ACC112 (cell line): ENCODE measurements around the gene RNPEPL1.
A peak's percentile ranks its signal among the peaks of the same experiment; 100 is the strongest.
"Not testable (repeated sequence)": the region's sequence is repeated elsewhere in the genome, so short reads cannot be mapped to it uniquely, and the experiment has no call there.

Source experiments
- H2AFZ ChIP-seq: fragments of 200-600 bp; sonication (generic); one replicate; pipeline ENCODE4 v1.6.0; 2017; ENCODE audit warnings: antibody characterized with exemption, low read length; ENCODE audit not compliant: unreplicated experiment
- H3K27ac ChIP-seq: fragments of 200-600 bp; sonication (generic); 2 replicates; pipeline ENCODE4 v1.5.1; 2014; ENCODE audit warnings: low read depth, mild to moderate bottlenecking, antibody characterized with exemption, low read length, moderate library complexity
- H3K27me3 ChIP-seq: fragments of 200-600 bp; sonication (generic); 2 replicates; pipeline ENCODE4 v1.6.1; 2014; ENCODE audit warnings: mild to moderate bottlenecking, antibody characterized with exemption, low read length, moderate library complexity, mixed read lengths; ENCODE audit not compliant: insufficient read depth
- H3K36me3 ChIP-seq: fragments of 200-600 bp; sonication (generic); 2 replicates; pipeline ENCODE4 v1.6.1; 2016; ENCODE audit warnings: mild to moderate bottlenecking, antibody characterized with exemption, low read length, moderate library complexity, mixed read lengths; ENCODE audit not compliant: insufficient read depth
- H3K4me1 ChIP-seq: fragments of 200-600 bp; sonication (generic); one replicate; pipeline ENCODE4 v1.6.1; 2016; ENCODE audit warnings: low read length, mixed read lengths; ENCODE audit not compliant: insufficient read depth, unreplicated experiment, control insufficient read depth
- H3K4me3 ChIP-seq: fragments of 200-600 bp; sonication (generic); 2 replicates; pipeline ENCODE4 v1.5.1; 2014; ENCODE audit warnings: mild to moderate bottlenecking, low read depth, low read length
- H3K79me2 ChIP-seq: fragments of 200-600 bp; sonication (generic); one replicate; pipeline ENCODE4 v1.6.0; 2016; ENCODE audit warnings: low read length; ENCODE audit not compliant: control insufficient read depth, unreplicated experiment, insufficient read depth

RNPEPL1 gene

DNA sequence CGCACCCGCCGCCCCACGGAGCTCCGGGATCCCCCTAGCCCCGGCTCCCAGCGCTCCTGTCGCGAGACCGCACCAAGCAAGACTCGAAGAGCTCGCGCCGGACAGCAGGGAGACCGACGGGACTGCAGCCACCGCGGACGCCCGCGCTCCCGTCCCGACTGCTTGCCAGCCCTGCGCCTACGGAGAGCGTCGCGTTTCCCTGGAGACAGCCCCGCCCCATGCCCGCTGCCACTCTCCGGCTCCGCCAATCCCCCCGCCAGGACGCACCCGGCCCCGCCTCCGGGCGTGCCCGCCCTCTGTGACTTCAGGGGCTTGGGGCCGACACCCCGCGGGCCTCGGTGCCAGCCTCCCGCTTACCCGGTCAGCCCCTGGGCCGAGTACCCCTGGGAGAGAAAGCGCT lies 10.5 kb upstream of the RNPEPL1 start, which contains the start of gene ANKMY1:
TSS of gene ANKMY1 (minus strand) at position 181 of the 400 bp plus-strand sequence. CDS start 653 bp downstream, outside the sequence.
- Histone ChIP-seq H3K36me3 (peaks cover 7% of the 10 kb centered on the region; the same call in 1 of the 2 replicates), H3K27ac (no peak within 1 kb of the TSS), H3K4me3 (peak within 1 kb of the TSS; percentile 84), H3K4me1 (peaks cover 30% of the 10 kb centered on the region), H2AFZ (peak within 1 kb of the TSS; percentile 74), H3K27me3 (no peaks in the 10 kb centered on the region), H3K79me2 (peaks cover 32% of the 10 kb centered on the region)

DNA sequence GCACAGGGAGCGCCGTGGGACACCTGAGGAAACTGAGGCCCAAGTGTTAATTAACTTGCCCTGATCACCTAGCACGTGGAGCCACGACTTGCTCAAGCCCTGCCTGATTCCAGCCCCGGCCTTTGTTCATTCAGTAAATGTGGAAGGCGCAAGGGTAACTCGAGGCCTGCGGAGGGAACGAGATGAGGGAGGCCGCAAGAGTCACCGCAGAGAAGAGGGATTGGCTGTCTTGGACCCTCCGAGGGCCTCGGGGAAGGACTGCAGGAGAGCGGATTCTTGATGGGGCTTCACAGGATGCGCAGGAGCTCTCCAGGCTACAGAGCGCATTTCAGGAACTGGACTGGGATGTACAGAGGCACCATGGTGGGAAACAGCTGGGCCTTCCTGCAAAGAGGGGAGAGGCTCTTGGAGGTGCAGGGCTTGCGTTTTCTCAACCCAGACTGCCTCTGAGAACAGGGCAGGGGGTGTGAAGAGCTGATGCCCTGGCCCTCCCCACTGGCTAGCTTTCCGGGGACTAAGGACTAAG lies 10.0 kb upstream of the RNPEPL1 start:
- peaks cover 5% of the 10 kb centered on the region; the same call in 1 of the 2 replicates for H3K36me3 ChIP-seq
- peak overlapping the region; percentile 84 for H3K4me3 ChIP-seq
- peaks cover 32% of the 10 kb centered on the region for H3K79me2 ChIP-seq
- no peak overlapping the region for H3K27ac ChIP-seq
- no peaks in the 10 kb centered on the region for H3K27me3 ChIP-seq
- H2AFZ ChIP-seq: no peak overlapping the region
- H3K4me1 ChIP-seq: peaks cover 31% of the 10 kb centered on the region

GRCh38 chr2:240559286-240559685 lies 9.0 kb upstream of the RNPEPL1 start:
- peaks cover 31% of the 10 kb centered on the region for H3K4me1 ChIP-seq
- no peaks in the 10 kb centered on the region for H3K27me3 ChIP-seq
- H3K79me2 ChIP-seq: peaks cover 28% of the 10 kb centered on the region
- no peak overlapping the region for H2AFZ ChIP-seq
- H3K27ac ChIP-seq: no peak overlapping the region
- H3K4me3 ChIP-seq: peak overlapping the region; percentile 77
- peaks cover 2% of the 10 kb centered on the region; the same call in 1 of the 2 replicates for H3K36me3 ChIP-seq

DNA sequence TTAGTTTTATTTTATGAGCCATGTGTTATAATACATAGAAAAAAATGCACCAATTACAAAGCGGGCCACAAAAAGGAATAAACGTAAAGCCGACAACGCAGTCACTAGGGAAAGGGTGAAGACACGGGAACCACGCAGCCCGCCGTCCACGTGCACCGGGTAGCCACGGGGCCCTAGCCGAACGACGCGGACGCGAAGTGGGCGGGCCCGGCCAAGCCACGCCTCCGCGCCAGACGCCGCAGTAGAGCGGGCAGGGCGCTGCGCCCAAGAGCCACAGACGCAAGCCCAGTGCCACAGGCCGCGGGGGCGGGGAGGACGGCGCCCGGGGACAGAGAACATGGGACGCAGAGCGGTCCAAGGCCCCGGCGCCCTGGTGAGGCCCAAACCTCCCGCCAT lies 8.2 kb upstream of the RNPEPL1 start, which contains the start of gene DUSP28:
TSS of gene DUSP28 (plus strand) at position 274 of the 396 bp plus-strand sequence. CDS start 328 bp downstream, outside the sequence.
- Histone ChIP-seq H3K79me2 (peaks cover 28% of the 10 kb centered on the region), H3K27me3 (no peaks in the 10 kb centered on the region), H3K36me3 (no peaks in the 10 kb centered on the region), H3K4me3 (peak within 1 kb of the TSS; percentile 77), H2AFZ (peak within 1 kb of the TSS; percentile 15), H3K4me1 (peaks cover 31% of the 10 kb centered on the region), H3K27ac (peak within 1 kb of the TSS; percentile 84)

DNA sequence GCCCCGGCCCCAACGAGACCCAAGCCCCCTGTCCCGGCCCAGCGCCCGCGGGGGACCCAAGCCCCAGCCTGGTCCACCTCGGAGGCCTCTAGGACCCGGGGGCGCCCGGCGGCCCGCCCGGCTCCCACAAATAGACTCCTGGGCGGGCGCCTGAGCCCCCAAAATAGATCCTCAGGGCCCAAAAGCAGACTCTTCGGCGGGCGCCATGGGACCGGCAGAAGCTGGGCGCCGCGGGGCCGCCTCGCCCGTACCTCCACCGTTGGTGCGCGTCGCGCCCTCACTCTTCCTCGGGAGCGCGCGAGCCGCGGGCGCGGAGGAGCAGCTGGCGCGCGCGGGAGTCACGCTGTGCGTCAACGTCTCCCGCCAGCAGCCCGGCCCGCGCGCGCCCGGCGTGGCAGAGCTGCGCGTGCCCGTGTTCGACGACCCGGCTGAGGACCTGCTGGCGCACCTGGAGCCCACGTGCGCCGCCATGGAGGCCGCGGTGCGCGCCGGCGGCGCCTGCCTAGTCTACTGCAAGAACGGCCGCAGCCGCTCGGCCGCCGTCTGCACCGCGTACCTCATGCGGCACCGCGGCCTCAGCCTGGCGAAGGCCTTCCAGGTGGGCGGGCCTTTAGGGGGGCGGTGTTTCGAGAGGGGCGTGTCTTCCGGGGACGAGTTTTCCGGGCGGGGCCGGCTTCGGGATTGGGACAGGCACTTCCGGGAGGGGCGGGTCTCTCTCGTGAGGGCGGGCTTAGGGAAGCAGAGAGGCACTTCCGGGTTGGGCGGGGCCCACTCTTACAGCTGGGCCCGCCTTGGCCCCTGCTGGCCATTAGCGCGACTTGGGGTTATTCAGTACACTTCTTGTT lies 7.6 kb upstream of the RNPEPL1 start:
- Histone ChIP-seq H3K4me3 (peak overlapping the region; percentile 77), H2AFZ (peak overlapping the region; percentile 15), H3K27ac (peak overlapping the region; percentile 84), H3K27me3 (no peaks in the 10 kb centered on the region), H3K4me1 (peaks cover 36% of the 10 kb centered on the region), H3K79me2 (peaks cover 28% of the 10 kb centered on the region), H3K36me3 (no peaks in the 10 kb centered on the region)

GRCh38 chr2:240561325-240561971 lies 6.8 kb upstream of the RNPEPL1 start:
- peaks cover 41% of the 10 kb centered on the region for H3K4me1 ChIP-seq
- H3K36me3 ChIP-seq: no peaks in the 10 kb centered on the region
- peak overlapping the region; percentile 77 for H3K4me3 ChIP-seq
- H3K79me2 ChIP-seq: peaks cover 26% of the 10 kb centered on the region
- no peak overlapping the region for H2AFZ ChIP-seq
- H3K27ac ChIP-seq: peak overlapping the region; percentile 84
- H3K27me3 ChIP-seq: no peaks in the 10 kb centered on the region

DNA sequence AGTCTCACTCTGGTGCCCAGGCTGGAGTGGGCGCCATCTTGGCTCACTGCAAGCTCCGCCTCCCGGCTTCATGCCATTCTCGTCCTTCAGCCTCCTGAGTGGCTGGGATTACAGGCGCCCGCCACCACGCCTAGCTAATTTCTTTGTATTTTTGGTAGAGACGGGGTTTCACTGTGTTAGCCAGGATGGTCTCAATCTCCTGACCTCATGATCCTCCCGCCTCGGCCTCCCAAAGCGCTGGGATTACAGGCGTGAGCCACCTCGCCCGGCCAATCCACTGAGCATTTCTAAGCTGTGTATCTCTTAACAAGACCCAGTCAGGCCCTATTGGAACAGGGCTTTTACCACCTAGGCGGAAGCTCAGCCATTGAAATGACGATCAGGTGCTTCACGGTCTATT lies 5.1 kb upstream of the RNPEPL1 start:
- H3K4me1 ChIP-seq: peaks cover 48% of the 10 kb centered on the region
- not testable (repeated sequence) for H2AFZ ChIP-seq, H3K27me3 ChIP-seq, H3K36me3 ChIP-seq, H3K27ac ChIP-seq, H3K4me3 ChIP-seq
- peaks cover 16% of the 10 kb centered on the region for H3K79me2 ChIP-seq

- Histone ChIP-seq H3K27me3 (no peaks in the 10 kb centered on the region), H3K27ac (no peak overlapping the region), H3K79me2 (peaks cover 10% of the 10 kb centered on the region), H3K4me3 (no peak overlapping the region), H2AFZ (no peak overlapping the region), H3K4me1 (peaks cover 44% of the 10 kb centered on the region), H3K36me3 (no peaks in the 10 kb centered on the region)
These were observed 4.2 kb upstream of the RNPEPL1 start for GRCh38 chr2:240563951-240564560.

- H3K27ac ChIP-seq: no peak overlapping the region
These were observed 3.5 kb upstream of the RNPEPL1 start for GRCh38 chr2:240564561-240565332.

More at GRCh38 chr2:240564561-240565332, 3.5 kb upstream of the RNPEPL1 start:
- H3K27me3 ChIP-seq: no peaks in the 10 kb centered on the region
- H3K4me1 ChIP-seq: peaks cover 43% of the 10 kb centered on the region
- no peak overlapping the region for H2AFZ ChIP-seq
- peaks cover 4% of the 10 kb centered on the region for H3K79me2 ChIP-seq
- no peak overlapping the region for H3K4me3 ChIP-seq
- H3K36me3 ChIP-seq: no peaks in the 10 kb centered on the region
